GM21723 (cell line): ENCODE measurements around the gene B3GALNT2.
"Not testable (repeated sequence)": the region's sequence is repeated elsewhere in the genome, so short reads cannot be mapped to it uniquely, and the experiment has no call there.

ENCODE experiments used
- ATAC-seq: cut with Tn5 transposase; IDR thresholded peaks from one replicate; pipeline ENCODE4 v1.9.1; 2021; ENCODE audit warnings: mild to moderate bottlenecking, moderate library complexity; ENCODE audit not compliant: unreplicated experiment

Gene B3GALNT2

GRCh38 chr1:235504122-235504493, at the start of gene B3GALNT2:
B3GALNT2 (minus strand) TSS chr1:235504452; CDS start chr1:235504252, 200 bp downstream.
- ATAC-seq = peak; percentile 49

- ATAC-seq = no peak
These were observed 48.9 kb upstream of the B3GALNT2 start for GRCh38 chr1:235553112-235553551.

- ATAC-seq = no peak
These were observed 48.0 kb upstream of the B3GALNT2 start for GRCh38 chr1:235552146-235552716.

GRCh38 chr1:235549351-235550139, 45.3 kb upstream of the B3GALNT2 start:
- no peak for ATAC-seq

GRCh38 chr1:235546369-235547155, 42.3 kb upstream of the B3GALNT2 start:
- ATAC-seq = not testable (repeated sequence)

- ATAC-seq = no peak
These were observed 41.2 kb upstream of the B3GALNT2 start for GRCh38 chr1:235545292-235545930.

- ATAC-seq = not testable (repeated sequence)
These were observed 38.6 kb upstream of the B3GALNT2 start for GRCh38 chr1:235542845-235543244.

- no peak for ATAC-seq
These were observed 29.4 kb upstream of the B3GALNT2 start for GRCh38 chr1:235533476-235534168.

GRCh38 chr1:235532360-235532759, 28.1 kb upstream of the B3GALNT2 start:
- ATAC-seq = no peak

- no peak for ATAC-seq
These were observed 23.1 kb upstream of the B3GALNT2 start for GRCh38 chr1:235527196-235527814.

- no peak for ATAC-seq
These were observed 21.1 kb upstream of the B3GALNT2 start for GRCh38 chr1:235525314-235525713.

GRCh38 chr1:235516862-235517446, 12.7 kb upstream of the B3GALNT2 start:
- no peak for ATAC-seq

- ATAC-seq = no peak
These were observed 11.7 kb upstream of the B3GALNT2 start for GRCh38 chr1:235515844-235516512.

GRCh38 chr1:235513495-235514366, 9.5 kb upstream of the B3GALNT2 start:
- ATAC-seq = no peak

GRCh38 chr1:235511470-235512240, 7.4 kb upstream of the B3GALNT2 start:
- no peak for ATAC-seq

- ATAC-seq = no peak
These were observed 6.6 kb upstream of the B3GALNT2 start for GRCh38 chr1:235510823-235511222.

GRCh38 chr1:235507623-235508022, 3.4 kb upstream of the B3GALNT2 start:
- ATAC-seq = no peak
